ENCODE measurements around the gene FBXL7.

GRCh38 chr5:15702102-15702501, 202.1 kb downstream of the FBXL7 start:
- no peak for TF ChIP-seq CTCF (IDR thresholded peaks at IDR 0.05; ENCODE audit: extremely low read depth in 1 of 2, insufficient read depth in 1 of 2, low read depth in 1 of 2, low read length in 2 of 2)
- TF ChIP-seq POLR2AphosphoS5 (IDR thresholded peaks at IDR 0.05; ENCODE audit: insufficient read depth, low read depth, low read length), result no peak
- TF ChIP-seq POLR2A (IDR thresholded peaks at IDR 0.05; ENCODE audit: low read depth, low read length), result no peak
- no peak for TF ChIP-seq EZH2 (IDR thresholded peaks at IDR 0.05; ENCODE audit: borderline replicate concordance, low read depth, low read length, severe bottlenecking)
- TF ChIP-seq MYC (IDR thresholded peaks at IDR 0.05; ENCODE audit: low read depth, low read length), result no peak
- TF ChIP-seq MAX (IDR thresholded peaks at IDR 0.05; ENCODE audit: insufficient read depth, insufficient read length), result no peak
- no peak for TF ChIP-seq GATA2 (IDR thresholded peaks at IDR 0.05; ENCODE audit: insufficient read depth, insufficient read length, low read depth, low read length)
- TF ChIP-seq JUN (IDR thresholded peaks at IDR 0.05; ENCODE audit: borderline replicate concordance, insufficient read depth, insufficient read length, low read depth), result no peak
- no peak for TF ChIP-seq FOS (IDR thresholded peaks at IDR 0.05; ENCODE audit: borderline replicate concordance, insufficient read depth, low read length)

Data from endothelial cell of umbilical vein (primary cell).